HG02938 (cell line): ENCODE measurements around the gene NBAS.
"Not testable (repeated sequence)": the region's sequence is repeated elsewhere in the genome, so short reads cannot be mapped to it uniquely, and the experiment has no call there.

Experiments
- ATAC-seq: cut with Tn5 transposase; IDR thresholded peaks from one replicate; pipeline ENCODE4 v1.9.1; 2021; ENCODE audit warnings: mild to moderate bottlenecking, moderate library complexity; ENCODE audit not compliant: unreplicated experiment

The NBAS gene

GRCh38 chr2:15238028-15238427 is 323.1 kb downstream of the NBAS start:
- ATAC-seq = no peak

GRCh38 chr2:15230599-15231192 is 330.4 kb downstream of the NBAS start:
- no peak for ATAC-seq

GRCh38 chr2:15226661-15227060 is 334.5 kb downstream of the NBAS start:
- ATAC-seq = no peak

- ATAC-seq = no peak
These were observed 336.0 kb downstream of the NBAS start for GRCh38 chr2:15225131-15225530.

GRCh38 chr2:15224641-15225040 is 336.5 kb downstream of the NBAS start:
- no peak for ATAC-seq

GRCh38 chr2:15223887-15224286 is 337.2 kb downstream of the NBAS start:
- no peak for ATAC-seq

GRCh38 chr2:15222856-15223255 is 338.3 kb downstream of the NBAS start:
- no peak for ATAC-seq

GRCh38 chr2:15220603-15221002 is 340.5 kb downstream of the NBAS start:
- ATAC-seq = no peak

- no peak for ATAC-seq
These were observed 342.6 kb downstream of the NBAS start for GRCh38 chr2:15218423-15219086.

GRCh38 chr2:15212249-15212648 is 348.9 kb downstream of the NBAS start:
- ATAC-seq = no peak

GRCh38 chr2:15210542-15210941 is 350.6 kb downstream of the NBAS start:
- not testable (repeated sequence) for ATAC-seq

GRCh38 chr2:15206419-15206818 is 354.7 kb downstream of the NBAS start:
- no peak for ATAC-seq

GRCh38 chr2:15205562-15205961 is 355.6 kb downstream of the NBAS start:
- ATAC-seq = no peak

- ATAC-seq = no peak
These were observed 360.1 kb downstream of the NBAS start for GRCh38 chr2:15201009-15201408.

- ATAC-seq = no peak
These were observed 360.6 kb downstream of the NBAS start for GRCh38 chr2:15200581-15200980.

GRCh38 chr2:15198051-15198450 is 363.1 kb downstream of the NBAS start:
- no peak for ATAC-seq

GRCh38 chr2:15195813-15196212 is 365.3 kb downstream of the NBAS start:
- no peak for ATAC-seq

- no peak for ATAC-seq
These were observed 369.3 kb downstream of the NBAS start for GRCh38 chr2:15191789-15192188.

GRCh38 chr2:15189216-15189615 is 371.9 kb downstream of the NBAS start:
- no peak for ATAC-seq

- no peak for ATAC-seq
These were observed 373.4 kb downstream of the NBAS start for GRCh38 chr2:15187702-15188101.

- ATAC-seq = no peak
These were observed 375.0 kb downstream of the NBAS start for GRCh38 chr2:15186118-15186517.

- ATAC-seq = no peak
These were observed 376.6 kb downstream of the NBAS start for GRCh38 chr2:15184491-15184890.

GRCh38 chr2:15182275-15182674 is 378.9 kb downstream of the NBAS start:
- ATAC-seq = no peak
